Stimulated activated CD8-positive, alpha-beta memory T cell treated with anti-CD3 and anti-CD28 coated beads, Interleukin-4, amount 100 ng/mL, for 1 hour (primary cell): Measurements from ENCODE around the gene ORC4.

Experiments used
- DNase-seq, 2 donors: peaks; one replicate each; pipeline ENCODE4 v3.0.0-alpha.2; 2020; ENCODE audit warnings: low read depth in 2 of 2, low spot score in 1 of 2

ORC4 gene

DNA sequence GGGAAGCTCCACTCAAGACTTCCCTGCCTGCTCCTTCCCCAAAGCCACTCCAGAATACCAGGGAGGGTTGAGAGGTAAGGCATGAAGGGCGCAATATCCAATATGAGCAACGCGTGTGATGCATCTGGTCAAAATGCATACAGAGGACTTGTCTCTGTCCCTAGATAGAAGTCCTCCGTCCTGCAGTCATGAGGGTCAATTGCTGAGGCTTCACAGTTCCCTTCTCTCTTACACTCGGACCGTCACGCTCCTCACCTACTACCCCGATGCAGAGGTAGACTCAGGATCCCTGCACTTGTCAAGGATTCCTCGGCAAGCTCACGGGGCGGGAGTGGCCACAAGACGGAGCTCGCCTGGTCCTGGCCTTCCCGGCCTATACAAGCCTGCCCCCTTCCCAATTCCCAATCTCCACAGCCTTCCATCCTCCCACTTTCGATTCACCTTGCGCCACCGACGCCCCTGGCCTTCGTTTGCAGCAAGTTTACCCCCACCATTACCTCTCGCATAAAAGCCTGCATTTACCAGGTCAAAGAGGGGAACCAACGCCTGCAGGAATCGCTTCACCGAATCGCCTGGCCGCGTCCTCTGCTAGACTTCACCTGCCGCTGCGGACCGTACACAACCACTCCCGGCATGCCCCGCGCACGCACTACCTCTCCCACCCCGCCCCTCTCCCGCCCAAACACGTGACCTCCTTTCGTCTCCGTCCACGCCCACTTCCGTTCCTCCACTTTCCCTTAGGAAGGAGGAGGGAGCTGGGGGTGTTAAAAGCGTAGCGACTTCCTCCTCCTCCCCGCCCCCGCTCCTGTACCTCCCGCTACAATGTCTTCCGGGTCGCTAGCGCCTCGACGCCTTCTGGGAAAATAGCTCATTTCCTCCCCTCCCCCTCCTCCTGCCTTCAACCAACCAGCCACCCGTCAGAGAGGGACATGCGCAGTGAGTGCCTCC, at the start of gene ORC4:
TSS of gene ORC4 (minus strand) at position 627 of the 948 bp plus-strand sequence. CDS start 44,779 bp downstream, outside the sequence.
- peak; percentile 95 for DNase-seq

DNA sequence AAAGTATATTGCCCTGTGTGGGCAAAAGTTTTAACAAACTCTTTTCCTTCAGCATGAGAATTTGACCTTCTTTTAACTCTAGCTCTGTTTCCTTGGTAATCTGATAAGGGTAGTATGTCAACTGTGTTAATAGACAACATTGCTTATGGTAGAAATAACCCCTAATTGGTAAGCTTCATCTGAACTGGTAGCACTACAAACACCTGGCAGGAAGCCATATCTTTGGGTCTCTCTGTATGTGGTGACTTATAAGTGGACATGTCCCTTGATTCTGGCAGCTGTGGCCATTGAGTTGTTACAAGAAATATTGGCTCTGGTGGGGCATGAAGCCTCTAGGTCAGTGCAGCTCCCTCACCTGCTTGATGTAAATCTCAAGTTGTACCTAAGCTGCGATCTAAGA, 47.3 kb upstream of the ORC4 start:
- DNase-seq: no peak

DNA sequence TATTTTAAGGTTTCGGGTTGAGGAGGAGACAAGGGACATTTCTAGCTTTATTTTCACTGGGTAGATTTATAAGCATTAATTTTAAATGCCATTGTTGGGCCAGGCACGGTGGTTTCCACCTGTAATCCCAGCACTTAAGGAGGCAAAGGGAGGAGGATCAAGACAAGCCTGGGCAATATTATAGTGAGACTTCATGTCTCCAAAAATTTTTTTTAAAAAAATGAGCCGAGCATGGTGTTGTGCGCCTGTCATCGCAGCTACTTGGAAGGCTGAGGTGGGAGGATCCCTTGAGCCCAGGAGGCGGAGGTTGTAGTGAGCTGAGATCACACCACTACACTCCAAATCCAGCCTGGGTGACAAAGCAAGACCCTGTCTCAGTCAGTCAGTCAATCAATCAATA, 45.4 kb upstream of the ORC4 start:
- DNase-seq: no peak

- DNase-seq: no peak
These were observed 43.1 kb upstream of the ORC4 start for GRCh38 chr2:148063633-148064032.

- no peak for DNase-seq
These were observed 38.1 kb upstream of the ORC4 start for GRCh38 chr2:148058641-148059040.

- DNase-seq: no peak
These were observed 32.1 kb upstream of the ORC4 start for GRCh38 chr2:148052687-148053086.

- DNase-seq: no peak
These were observed 28.7 kb upstream of the ORC4 start for GRCh38 chr2:148049284-148049683.

- no peak for DNase-seq
These were observed 28.1 kb upstream of the ORC4 start for GRCh38 chr2:148048475-148049221.

- no peak for DNase-seq
These were observed 26.3 kb upstream of the ORC4 start for GRCh38 chr2:148046802-148047201.

DNA sequence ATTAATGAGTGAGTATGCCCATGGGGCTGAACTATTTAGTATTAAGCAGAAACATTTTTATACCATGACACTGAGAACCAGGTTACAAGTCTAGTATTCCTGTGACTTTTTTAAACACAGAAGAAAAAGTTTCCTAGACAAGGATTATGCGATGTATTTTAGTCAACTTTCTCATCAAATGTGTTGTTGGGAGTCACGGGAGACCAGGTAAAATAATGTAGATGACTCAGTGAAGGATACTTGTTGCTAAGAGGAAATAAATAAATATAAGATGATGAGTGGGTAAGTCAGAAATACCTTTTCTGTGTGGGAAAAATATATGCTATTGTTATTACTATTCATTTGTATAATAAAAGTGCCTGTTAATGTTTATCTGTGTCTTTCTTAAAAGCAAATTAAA, 23.8 kb upstream of the ORC4 start:
- DNase-seq: no peak

GRCh38 chr2:148042219-148042618, 21.7 kb upstream of the ORC4 start:
- DNase-seq: no peak

DNA sequence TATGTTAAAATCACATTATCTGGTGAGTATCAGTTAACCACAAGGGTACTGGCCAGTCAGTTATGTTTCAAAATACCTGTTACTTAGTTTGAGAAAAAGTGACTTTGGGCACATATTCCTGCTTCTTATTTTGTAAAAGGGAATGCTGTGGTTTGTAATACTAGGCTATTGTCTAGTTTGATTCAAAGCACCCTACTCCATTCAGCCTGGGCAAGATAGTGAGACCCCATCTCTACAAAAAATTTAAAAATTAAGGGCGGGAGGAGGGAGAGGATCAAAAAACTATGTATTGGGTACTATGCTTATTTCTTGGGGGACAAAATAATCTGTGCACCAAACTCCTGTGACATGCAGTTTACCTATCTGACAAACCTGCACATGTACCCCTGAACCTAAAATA, 19.2 kb upstream of the ORC4 start:
- DNase-seq: no peak

DNA sequence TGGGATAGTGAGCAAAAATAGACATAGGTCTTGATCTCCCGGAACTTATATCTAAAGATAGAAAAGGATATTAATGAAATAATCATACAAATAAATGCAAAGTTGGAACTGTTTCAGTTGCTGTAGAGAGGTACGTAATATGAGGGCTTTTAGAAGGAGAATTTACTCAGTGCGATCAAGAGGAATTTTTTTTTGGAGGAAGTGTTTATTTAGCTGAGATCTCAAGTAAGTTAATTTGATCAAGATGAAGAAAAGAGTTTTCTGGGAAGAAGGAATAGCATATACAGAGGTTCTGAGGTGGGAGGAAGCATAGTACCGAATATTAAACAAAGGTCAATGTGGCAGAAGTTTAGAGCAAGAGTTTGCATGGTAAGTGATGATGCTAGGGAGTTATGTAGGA, 11.7 kb upstream of the ORC4 start:
- DNase-seq: no peak

- DNase-seq: no peak
These were observed 10.6 kb upstream of the ORC4 start for GRCh38 chr2:148031152-148031551.

DNA sequence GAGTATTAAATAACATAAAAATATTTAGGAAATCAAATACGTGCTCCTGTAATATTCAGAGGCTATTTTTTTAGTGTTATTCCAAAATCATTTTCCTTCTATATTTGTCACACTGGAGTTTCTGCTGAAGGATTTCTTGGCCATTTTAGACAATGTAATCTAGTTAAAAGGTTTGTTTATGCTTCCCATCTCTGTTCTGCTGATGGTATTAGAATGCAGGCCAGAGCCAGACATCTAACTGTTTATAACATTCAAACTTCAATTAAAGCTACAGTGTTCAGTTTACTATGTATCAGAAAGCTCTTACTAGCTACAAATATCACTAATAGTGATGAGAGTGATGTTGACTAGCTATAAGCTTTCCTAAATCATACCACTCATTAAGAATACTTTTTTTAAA, 8.2 kb upstream of the ORC4 start:
- DNase-seq: no peak

- no peak for DNase-seq
These were observed 7.3 kb upstream of the ORC4 start for GRCh38 chr2:148027822-148028221.

DNA sequence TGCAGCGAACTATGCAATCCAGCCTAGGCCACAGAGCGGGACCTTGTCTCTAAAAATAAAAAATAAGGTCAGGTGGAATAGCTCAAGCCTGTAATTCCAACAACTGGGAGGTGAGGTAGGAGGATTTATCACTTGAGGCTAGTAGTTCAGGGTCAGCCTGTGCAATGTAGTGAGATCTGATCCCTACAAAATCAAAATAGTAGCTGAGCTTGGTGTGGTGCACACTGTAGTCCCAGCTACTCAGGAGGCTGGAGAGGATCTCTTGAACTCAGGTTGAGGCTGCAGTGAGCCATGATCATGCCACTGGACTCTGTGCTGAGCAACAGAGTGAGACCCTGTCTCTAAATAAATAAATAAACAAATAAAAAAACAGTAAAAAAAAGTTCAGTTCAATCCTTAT, 6.0 kb upstream of the ORC4 start:
- no peak for DNase-seq

GRCh38 chr2:148023861-148024260, 3.3 kb upstream of the ORC4 start:
- no peak for DNase-seq

GRCh38 chr2:148022882-148023281, 2.3 kb upstream of the ORC4 start:
- no peak for DNase-seq

- DNase-seq: no peak
These were observed 1.8 kb upstream of the ORC4 start for GRCh38 chr2:148022351-148022750.

DNA sequence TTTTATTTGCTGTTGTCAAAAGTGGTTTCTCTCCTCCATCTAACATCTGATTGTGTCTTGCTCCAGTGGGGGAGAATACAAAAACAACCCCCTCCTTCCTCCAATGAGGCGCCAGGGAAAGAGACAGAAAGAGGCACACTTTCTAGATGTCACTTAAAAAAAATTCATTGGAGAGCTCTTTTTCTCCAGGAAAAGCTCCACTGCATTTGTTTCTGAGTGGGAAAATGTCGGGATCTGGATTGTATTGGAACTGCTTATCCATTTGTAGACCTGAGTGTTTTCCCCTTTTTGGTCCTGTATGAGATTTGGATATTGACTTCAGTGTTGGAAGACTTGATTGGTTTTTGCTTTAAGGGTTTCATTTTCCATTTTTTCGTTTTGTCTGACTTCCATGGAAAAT, 1.3 kb upstream of the ORC4 start:
- DNase-seq: no peak
